Left ventricle myocardium superior (tissue), 1 donor: ENCODE data around the gene DECR2. TPM values are rescaled to one million over a fixed set of nuclear protein-coding genes. Genes with fewer than 3 reads are reported as not detected.
"Not testable (repeated sequence)": the region's sequence is repeated elsewhere in the genome, so short reads cannot be mapped to it uniquely, and the experiment has no call there.

Experiments used
- ATAC-seq: fragments of 200-7000 bp; cut with Tn5 transposase; one replicate; pipeline ENCODE4 v1.9.1; 2020; ENCODE audit warnings: mild to moderate bottlenecking, moderate library complexity
- DNase-seq: peaks from one replicate; pipeline ENCODE4 v3.0.0-alpha.2; 2020
- intact Hi-C: fragments of 100-400 bp; cut with micrococcal nuclease; formaldehyde crosslinking; loops from one replicate; pipeline ENCODE4 v1.11.0; 2022
- total RNA-seq: library from RNA; stranded (reverse); fragmentation: NEBNext Ultra II Directional; extraction: Animal tissue kit (Norgen Biotek cat#: 25700); gene quantifications from one replicate; pipeline ENCODE4 v1.2.1, GENCODE V29; 2021
- donor health status: DM: no; HTN: yes; CAD: no; lungs with severe emphysema.

The DECR2 gene
- total RNA-seq, 1 donor from 2014 or later = 9.8 TPM

DNA sequence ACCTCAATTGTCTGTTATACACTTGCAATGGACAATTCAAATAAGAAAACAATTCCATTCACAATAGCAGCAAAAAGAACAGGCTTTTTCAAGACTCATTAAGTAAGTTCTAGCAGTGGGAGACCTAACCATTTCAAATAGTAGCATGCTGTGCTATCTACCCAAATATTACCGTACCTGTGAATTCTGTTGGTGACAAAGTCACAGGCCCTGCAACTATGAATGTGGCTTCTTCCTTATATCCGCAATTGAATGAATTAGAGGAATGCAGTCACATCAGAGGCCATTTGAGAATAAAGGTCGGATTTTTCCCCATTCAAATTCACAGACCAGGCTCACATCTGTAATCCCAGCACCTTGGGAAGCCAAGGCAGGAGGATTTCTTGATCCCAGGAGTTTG is 5.5 kb upstream of the DECR2 start:
- DNase-seq (no peak), ATAC-seq (no peak)
- intact Hi-C loops = no loop called here

DNA sequence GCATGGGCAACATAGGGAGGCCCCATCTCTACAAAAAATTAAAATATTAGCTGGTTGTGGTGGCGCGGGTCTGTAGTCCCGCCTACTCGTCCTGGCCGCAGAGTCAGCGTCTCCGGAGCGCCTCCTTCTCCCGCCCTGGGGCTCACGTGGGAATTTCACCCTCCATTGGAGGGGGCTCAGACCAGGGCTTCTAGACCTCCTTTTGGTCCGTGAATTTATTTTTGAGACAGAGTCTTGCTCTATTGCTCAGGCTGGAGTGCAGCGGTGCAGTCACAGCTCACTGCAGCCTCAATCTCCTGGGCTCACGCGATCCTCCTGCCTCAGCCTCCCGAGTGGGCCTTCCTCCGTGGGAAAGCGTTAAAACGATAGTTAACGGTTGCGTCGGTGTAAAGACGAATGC is 5.1 kb upstream of the DECR2 start:
- intact Hi-C loops = no loop called here
- peak; percentile 21 for ATAC-seq
- peak; percentile 66 for DNase-seq

DNA sequence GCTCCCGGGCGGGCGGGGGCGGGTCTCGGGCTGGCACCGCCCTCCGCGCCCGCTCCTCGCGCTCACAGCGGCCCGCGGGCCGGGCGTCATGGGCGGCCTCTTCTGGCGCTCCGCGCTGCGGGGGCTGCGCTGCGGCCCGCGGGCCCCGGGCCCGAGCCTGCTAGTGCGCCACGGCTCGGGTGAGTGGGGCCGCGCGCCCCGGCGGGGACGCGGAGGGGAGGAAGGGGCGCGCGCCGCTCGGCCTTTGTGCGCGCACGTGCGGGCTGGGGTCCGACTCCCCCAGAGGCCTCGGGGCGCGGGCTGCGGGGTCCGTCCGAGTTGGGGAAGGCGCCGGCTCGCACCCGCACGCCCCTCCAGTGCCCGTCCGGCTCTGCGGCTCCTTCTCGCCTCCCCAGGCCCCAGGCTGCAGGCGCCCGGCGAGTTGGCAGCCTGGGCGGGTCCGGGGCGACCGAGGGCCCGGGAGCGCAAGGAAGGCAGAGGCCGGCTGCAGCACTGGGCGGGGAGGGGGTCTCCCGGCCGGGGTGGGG is 4.5 kb upstream of the DECR2 start, which contains the start of gene NME4:
Gene NME4 (plus strand): TSS at position 65 of the 527 bp plus-strand sequence. CDS start 24 bp downstream, at position 89.
- ATAC-seq (peak; percentile 5), DNase-seq (peak; percentile 68)
- intact Hi-C loops = no loop called here

DNA sequence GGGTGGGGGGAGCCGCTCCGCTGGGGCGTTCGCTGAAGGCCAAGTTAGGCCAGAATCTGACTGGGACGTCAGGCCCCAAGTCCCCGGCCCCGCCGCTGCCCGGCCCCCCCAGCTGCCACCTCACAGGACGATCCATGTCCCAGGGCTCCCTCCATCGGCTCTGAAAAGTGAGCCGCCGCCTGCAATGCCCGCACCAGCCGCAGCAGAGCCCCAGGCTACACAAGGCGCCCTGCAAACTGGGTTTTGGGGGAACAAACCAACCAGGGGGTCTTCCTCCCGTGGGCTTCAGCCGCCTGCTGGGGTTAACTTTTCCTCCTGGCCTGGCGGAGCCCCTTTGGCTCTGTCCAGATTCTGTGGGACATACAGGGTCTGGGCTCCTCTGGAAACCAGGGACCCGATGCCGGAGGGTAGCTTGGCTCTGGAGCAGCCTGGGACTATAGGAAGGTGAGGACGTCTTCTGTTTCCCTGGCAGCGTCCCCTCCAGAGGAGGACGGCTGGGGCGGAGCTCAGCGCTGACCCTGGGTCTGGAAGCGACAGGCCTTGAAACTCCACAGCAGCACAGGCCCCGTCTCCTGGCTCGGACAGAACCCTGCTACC is 3.9 kb upstream of the DECR2 start:
- intact Hi-C loops = no loop called here
- ATAC-seq (peak; percentile 43), DNase-seq (peak; percentile 84)

DNA sequence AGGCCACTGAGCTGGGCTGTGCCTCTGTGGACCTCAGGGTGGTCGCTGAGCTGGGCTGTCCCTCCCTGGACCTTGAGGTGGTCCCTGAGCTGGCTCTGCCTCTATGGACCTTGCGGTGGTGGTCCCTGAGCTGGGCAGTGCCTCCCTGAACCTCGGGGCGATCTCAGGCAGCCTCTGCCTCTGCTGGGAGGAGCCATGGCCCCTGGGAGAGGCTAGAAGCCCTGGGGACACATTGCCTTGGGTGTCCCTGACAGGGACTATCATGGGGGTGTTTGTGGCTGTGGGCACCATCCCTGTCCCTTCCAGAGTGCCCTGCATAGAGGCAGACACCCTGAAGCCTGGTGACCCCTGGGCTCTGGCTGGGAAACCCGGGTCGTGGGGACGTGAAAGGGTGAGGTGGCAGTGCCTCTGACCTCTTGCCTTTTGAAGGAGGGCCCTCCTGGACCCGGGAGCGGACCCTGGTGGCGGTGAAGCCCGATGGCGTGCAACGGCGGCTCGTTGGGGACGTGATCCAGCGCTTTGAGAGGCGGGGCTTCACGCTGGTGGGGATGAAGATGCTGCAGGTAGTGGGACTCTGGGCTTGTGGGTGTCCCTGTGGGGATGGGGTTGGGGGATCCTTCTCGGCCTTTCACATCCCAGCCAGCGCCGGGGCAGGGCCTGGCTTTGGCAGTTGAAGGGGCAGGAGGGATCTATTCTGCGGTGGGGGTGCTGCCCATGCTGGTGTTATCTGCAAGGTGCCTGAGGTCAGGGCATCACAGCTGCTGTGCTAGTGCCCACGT is 2.9 kb upstream of the DECR2 start:
- no peak for ATAC-seq
- intact Hi-C loops = no loop called here

DNA sequence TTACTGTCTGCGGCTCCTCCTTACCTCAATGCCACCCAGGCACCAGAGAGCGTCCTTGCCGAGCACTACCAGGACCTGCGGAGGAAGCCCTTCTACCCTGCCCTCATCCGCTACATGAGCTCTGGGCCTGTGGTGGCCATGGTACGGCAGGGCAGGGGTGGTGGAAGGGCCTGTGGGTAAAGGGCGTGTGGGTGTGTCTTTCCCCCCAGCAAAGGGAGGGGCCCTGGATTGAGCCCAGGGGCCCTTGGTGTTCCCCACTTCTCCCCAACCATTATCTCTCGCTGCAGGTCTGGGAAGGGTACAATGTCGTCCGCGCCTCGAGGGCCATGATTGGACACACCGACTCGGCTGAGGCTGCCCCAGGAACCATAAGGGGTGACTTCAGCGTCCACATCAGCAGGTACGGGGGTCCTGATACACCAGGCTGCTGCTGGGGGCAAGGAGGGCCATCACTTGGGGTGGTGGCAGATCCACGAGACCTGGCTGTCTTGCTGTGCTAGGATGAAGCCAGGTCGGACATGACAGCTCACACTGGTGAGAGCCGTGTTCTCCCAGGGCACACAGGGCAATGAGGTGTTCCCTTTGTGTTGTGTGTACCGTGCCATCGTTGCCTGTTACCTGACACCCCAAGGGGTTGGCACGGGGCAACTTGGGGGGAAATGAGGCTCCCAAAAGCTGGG is 2.2 kb upstream of the DECR2 start:
- DNase-seq (no peak), ATAC-seq (no peak)
- intact Hi-C loops = no loop called here

More for the DNA sequence above, 2.9 kb upstream of the DECR2 start:
- no peak for DNase-seq

DNA sequence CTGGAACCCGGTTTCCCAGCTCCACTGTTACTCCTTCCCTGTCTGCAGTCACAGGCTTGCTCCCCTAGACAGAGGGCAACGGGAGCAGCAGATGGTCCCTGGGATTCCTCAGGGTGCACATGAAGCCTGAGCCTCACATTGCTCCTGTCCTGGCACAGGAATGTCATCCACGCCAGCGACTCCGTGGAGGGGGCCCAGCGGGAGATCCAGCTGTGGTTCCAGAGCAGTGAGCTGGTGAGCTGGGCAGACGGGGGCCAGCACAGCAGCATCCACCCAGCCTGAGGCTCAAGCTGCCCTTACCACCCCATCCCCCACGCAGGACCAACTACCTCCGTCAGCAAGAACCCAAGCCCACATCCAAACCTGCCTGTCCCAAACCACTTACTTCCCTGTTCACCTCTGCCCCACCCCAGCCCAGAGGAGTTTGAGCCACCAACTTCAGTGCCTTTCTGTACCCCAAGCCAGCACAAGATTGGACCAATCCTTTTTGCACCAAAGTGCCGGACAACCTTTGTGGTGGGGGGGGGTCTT is 1.6 kb upstream of the DECR2 start:
- intact Hi-C loops = no loop called here
- DNase-seq (no peak), ATAC-seq (no peak)

DNA sequence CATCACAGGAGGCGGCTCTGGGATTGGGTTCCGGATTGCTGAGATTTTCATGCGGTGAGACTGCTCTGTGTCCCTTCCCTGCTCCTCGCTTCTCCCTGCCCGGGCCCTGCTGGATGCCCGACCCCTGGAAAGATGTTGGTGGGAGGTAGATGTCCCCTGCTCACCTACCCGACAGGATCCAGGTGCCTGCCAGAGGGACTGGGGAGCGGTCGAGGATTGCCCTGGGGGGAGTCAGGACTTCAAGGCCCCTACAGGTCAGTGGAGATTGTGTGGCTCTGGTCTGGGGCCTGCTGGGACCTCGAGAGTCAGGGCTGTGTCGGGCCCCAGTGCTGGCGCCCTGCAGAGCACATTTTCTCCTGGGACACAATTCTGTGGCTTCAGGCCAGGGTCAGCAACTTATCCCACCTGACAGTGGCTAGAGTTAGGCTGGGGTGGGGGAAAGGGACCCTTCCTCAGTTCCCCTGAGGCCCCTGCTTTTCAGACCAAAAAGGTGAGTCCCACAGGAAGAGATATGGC is 3.3 kb downstream of the DECR2 start:
- DNase-seq (no peak), ATAC-seq (no peak)
- intact Hi-C loops = no loop called here

DNA sequence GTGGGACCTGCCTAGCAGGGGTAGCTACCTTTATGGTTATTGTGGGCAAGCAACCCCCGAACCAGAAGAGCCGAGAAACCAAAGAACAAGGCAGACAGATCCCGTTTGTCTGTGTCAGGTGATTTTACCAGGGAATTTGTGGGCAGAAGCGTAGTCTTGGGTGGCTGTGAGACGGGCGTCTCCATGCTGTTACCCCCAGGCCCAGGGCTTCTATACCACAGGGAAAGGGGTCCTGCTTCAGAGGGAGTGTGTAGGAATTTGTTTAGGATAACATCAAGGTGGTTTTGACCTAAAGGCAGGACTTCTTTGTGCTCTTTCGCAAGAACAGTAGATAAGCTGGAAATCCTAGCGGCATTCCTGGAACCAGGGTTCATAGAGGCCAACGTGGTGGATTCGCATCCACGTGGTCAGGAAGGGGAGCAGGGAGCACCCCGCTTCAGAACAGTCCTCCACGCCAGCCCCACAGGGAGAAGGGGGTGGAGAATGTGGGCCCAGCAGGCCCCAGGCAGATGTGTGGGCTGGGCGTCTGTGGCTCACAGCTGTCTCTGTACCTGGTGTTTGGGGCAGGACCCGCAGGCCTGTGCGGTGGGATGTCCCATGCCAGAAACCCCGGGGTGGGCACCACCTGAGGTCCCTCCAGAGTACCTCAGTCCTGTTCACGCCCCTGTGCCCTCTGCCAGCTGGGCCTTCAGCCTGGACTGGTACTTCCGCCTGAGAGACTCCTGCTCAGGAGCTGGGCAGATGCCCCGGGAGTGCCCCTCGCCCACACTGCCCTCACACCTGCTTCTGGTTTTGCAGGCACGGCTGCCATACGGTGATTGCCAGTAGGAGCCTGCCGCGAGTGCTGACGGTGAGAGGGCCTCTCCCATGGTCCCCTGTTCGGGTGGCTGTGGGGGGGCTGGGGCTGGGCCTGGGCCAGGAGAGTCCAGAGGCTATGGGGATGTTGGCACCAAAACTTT is 4.1 kb downstream of the DECR2 start:
- DNase-seq = no peak
- no peak for ATAC-seq
- intact Hi-C loops = no loop called here

DNA sequence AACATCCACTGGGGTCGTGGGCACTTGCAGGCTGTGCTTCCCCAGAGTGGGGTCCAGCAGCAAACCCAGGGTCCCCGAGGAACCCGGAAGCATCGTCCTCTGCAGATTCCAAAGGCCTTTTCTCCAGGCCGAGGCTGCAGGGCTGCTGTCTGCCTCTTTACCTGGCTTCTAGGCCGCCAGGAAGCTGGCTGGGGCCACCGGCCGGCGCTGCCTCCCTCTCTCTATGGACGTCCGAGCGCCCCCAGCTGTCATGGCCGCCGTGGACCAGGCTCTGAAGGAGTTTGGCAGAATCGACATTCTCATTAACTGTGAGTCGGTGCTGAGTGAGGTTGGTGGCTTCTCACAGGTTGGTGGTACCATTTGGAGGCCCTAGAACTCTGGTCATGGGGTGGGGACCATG is 5.6 kb downstream of the DECR2 start:
- intact Hi-C loops = no loop called here
- ATAC-seq (no peak), DNase-seq (no peak)

DNA sequence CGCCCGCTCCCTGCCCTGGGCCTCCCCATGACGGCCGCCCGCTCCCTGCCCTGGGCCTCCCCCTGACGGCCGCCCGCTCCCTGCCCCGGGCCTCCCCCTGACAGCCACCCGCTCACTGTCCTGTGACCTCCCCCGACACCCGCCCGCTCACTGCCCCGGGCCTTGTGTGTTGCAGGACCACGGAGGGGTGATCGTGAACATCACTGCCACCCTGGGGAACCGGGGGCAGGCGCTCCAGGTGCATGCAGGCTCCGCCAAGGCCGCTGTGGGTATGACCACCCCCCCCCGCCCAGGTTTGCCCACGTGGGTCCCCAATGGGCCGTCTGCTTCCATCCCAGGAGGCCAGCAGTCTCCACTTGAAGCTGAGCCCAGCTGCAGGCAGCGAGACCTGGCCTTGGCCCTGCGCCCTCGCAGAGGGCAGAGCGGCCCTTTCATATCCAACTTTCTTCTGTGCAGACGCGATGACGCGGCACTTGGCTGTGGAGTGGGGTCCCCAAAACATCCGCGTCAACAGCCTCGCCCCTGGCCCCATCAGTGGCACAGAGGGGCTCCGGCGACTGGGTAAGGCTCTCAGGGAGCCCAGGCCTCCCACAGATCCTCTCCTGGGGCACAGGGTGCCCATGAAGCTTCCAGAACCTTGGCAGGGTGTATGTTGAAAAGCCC is 9.0 kb downstream of the DECR2 start:
- intact Hi-C loops = no loop called here
- no peak for DNase-seq
- no peak for ATAC-seq

DNA sequence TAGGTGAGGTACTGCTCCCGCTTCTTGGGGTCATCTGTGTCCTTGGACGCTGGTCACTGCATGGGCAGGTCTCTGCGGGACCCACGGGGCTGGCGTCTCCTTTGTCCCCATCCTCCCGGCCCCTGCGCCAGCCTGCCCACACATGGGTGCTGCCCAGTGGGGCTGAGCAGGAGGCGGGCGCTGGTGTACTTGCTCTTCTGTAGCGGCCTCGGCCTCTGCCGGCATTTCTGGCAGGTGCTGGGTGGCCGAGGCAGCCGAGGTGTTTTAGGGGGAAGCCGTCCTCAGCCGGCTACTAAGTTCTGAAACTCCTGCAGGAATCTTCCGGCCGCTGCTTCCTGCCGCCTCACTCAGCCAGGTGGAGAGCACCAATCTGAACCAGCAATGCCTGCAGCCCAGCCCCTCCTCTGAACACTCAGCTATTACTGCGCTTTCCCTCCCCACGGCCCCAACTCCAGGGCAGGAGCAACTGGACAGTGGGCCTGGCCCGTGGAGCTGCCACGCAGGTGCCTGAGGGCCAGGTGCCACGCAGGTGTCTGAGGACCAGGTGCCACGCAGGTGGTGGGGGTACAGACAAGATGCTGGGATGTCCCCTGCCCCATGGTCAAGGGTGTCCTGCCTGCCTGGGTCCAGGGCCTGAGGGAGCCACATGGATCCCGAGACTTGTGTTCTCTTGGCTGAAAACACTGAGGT is 10.0 kb downstream of the DECR2 start:
- DNase-seq = no peak
- intact Hi-C loops = no loop called here
- ATAC-seq = no peak

DNA sequence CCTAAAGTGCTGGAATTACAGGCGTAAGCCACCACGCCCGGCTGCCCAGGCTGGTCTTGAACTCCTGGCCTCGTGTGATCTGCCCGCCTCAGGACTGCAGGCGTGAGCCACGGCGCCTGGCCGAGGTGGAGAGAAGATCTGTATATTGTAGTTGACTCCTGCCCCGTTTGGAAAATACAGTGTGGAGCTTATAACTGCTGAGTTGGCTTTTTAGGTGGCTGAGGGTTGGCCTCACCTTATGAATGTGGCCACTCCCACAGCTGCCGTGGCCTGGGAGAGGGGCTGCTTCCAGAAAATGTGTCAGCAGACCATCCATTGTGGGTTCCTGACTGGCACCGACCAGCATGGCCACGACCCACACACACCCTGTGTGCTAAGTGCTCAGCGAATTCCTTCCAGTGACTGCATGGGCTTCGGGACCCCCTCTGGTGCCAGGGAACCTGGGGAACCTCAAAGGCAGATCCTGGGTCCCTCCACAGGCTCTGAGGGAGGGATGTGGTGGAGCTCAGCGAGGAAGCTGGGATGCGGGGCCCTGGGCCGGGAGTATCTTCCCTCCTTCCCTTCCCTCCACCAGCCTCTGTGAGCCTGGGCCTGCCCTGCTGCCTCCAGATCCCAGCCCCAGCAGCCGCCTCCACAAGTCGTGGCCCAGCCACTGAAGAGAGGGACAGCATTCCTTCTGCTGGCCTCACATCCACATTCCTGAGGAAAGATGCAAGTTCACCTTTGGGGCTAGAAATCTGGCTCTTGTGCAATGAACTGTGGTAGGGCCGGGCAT is 12.9 kb downstream of the DECR2 start:
- ATAC-seq = no peak
- intact Hi-C loops = no loop called here
- DNase-seq = no peak

DNA sequence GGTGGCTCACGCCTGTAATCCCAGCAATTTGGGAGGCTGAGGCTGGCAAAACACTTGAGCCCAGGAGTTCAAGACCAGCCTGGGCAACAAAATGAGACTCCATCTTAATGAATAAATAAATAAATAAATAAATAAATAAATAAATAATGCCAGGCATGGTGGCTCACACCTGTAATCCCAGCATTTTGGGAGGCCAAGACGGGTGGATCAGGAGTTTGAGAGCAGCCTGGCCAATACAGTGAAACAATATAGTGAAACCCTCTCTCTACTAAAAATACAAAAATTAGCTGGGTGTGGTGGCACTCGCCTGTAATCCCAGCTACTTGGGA is 13.4 kb downstream of the DECR2 start:
- ATAC-seq, DNase-seq, intact Hi-C loops: not testable (repeated sequence)

DNA sequence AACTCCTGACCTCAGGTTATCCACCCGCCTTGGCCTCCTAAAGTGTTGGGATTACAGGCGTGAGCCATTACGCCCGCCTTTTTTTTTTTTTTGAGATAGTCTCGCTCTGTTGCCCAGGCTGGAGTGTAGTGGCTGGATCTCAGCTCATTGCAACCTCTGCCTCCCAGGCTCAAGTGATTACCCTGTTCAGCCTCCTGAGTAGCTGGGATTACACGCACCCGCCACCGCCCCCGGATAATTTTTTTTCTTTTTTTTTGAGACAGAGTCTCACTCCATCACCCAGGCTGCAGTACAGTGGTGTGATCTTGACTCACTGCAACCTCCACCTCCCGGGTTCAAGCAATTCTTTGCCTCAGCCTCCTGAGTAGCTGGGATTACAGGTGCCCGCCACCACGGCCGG is 20.5 kb downstream of the DECR2 start:
- ATAC-seq, intact Hi-C loops, DNase-seq: not testable (repeated sequence)

DNA sequence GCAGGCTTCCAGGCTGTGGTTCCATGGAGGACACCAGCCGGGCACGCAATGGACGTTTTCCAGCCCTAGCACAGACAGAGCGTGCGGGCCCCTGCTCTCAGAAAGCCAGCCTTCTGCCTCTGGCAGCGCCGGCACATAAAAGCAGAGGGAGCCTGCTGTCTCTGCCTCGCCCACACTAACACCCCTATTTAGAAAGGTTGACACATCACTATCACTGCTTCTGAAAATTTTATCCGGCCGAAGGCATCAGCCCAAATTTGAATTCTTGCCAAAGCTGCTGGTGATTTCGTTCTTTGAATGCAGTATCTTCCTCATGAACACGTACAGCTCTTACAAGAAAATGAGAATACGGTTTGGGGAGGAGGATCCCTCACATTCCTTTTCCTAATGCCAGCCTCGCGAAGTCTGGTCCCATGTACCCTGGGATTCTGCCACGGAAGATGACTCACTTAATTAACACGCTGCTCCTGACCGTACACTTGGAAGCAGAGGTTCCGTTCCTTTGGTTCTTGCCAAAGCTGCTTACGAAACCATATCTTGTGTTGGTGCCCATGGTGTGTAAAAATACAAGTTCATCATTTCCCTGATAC is 22.4 kb downstream of the DECR2 start:
- DNase-seq = peak; percentile 59
- intact Hi-C loops = no loop called here

More for the DNA sequence above, 22.4 kb downstream of the DECR2 start:
- ATAC-seq = peak; percentile 81
